H54 (cell line): ENCODE results near the gene PLCG2.
"Not testable (repeated sequence)": the region's sequence is repeated elsewhere in the genome, so short reads cannot be mapped to it uniquely, and the experiment has no call there.

Experiments used
- DNase-seq: peaks from one replicate; pipeline ENCODE4 v3.0.0; 2011; ENCODE audit warnings: low spot score, mixed read lengths; ENCODE audit not compliant: insufficient read length
- FAIRE-seq: peaks from 3 replicates; lab custom pipeline; 2011; peaks lifted over from hg19 to GRCh38; lab: Jason Lieb, UNC
- POLR2A ChIP-seq: IDR thresholded peaks from 2 replicates; pipeline ENCODE4 v1.6.1; 2011; ENCODE audit warnings: low read depth, mild to moderate bottlenecking, low read length

Gene PLCG2

GRCh38 chr16:81790830-81791435 is 11.8 kb downstream of the PLCG2 start:
- DNase-seq (no peak), FAIRE-seq (no peak)
- TF ChIP-seq POLR2A, result no peak

DNA sequence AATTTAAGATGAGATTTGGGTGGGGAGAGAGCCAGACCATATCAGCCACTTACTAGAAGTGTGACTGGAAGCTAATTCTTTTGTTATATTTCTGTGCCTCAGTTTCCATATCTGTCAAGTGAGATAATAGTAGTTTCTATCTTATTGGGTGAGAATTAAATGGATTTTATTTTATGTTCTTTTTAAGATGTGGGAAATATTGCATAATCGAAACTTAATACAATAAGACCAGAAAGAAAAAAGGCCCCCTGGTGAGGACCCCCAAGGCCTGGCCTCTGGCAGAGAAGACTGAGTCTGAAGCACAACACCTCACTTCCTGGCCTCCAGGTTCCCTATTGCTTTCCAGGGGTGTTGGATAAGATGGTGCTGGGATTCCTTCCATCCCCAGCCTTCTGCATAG is 13.7 kb downstream of the PLCG2 start:
- DNase-seq (no peak), FAIRE-seq (no peak)

GRCh38 chr16:81795193-81795592 is 16.1 kb downstream of the PLCG2 start:
- DNase-seq (no peak), FAIRE-seq (no peak)
- no peak for TF ChIP-seq POLR2A

More for the DNA sequence above, 13.7 kb downstream of the PLCG2 start:
- TF ChIP-seq POLR2A, result no peak

DNA sequence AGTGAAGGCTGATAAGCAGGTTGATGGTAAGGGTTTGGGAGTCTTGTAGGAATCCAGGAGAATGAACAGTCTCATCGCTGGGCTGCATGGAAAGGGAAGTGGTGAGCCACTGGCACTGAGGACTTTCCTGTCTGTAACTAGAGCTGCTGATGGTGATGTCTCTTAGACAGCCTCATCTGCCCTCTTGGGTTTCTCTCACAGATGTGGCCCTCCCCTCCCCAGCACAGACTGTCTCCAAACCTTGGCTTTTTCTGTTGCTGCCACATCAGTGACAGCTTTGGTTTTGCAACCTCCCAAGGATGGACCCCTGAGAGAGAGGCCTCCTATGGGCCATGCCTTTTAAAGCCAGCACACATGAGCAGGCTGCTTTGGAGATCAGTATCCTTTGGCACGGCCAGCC is 16.9 kb downstream of the PLCG2 start:
- FAIRE-seq (no peak), DNase-seq (no peak)
- no peak for TF ChIP-seq POLR2A

GRCh38 chr16:81796583-81797346 is 17.7 kb downstream of the PLCG2 start:
- DNase-seq (no peak), FAIRE-seq (no peak)
- no peak for TF ChIP-seq POLR2A

GRCh38 chr16:81797443-81797842 is 18.4 kb downstream of the PLCG2 start:
- no peak for TF ChIP-seq POLR2A
- FAIRE-seq, result no peak
- DNase-seq, result no peak

DNA sequence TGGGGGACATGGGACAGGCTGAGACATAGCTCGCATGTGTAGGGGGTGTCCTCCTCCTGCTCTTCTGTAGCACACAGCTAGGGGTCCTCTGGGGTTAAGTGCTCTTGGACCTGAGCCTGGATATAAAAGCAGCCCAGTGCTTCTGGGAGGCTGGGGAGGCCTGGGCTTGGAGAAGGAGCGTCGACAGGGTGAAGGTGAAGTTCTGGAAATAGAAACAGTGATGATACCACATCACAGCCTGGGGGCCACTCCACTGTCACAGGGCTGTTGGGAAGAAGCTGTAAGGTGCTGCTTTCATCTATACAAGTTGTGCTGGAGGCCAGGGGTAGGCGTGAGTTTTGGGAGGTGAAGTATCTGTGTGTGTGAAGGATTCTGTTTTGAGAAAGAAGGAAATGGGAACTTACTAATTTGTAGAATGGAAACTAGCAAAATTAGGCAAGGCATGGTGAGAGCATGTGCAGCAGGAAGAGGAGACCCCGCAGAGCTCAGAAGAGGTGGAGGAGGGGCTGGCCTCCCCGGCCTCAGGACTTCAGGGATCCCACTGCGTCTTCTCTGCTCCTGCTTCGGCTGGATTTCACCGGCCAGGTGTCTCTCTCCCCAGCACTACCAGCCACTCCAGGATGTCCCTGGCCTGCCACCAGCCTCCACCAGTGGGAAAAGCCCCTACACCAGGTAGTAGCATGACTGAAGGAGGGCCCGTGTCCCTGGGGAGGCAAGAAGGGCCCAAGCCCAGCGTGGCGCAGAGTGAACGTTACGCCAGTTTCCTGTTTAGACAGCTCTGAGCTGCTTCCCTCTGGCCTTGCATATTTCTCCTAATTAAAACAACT is 19.4 kb downstream of the PLCG2 start:
- no peak for TF ChIP-seq POLR2A
- no peak for DNase-seq
- FAIRE-seq, result no peak

DNA sequence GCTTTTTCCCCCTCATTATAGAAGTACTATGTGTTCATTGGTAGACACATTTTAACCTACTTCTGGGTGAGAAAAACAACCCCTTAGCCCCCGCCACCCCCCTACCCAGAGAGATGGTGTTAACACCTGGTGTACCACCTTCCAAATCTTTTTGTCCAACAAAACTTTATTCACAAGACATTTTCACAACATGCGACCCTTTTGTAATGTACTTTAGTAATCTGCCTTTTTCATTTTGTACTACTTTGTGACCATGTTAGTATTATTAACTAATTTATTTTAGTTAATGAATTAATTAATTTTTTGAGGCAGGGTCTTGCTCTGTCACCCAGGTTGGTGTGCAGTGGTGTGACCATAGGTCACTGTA is 20.0 kb downstream of the PLCG2 start:
- no peak for TF ChIP-seq POLR2A
- FAIRE-seq (no peak), DNase-seq (no peak)

- DNase-seq, FAIRE-seq: not testable (repeated sequence)
These were observed 22.6 kb downstream of the PLCG2 start for GRCh38 chr16:81801724-81802123.

DNA sequence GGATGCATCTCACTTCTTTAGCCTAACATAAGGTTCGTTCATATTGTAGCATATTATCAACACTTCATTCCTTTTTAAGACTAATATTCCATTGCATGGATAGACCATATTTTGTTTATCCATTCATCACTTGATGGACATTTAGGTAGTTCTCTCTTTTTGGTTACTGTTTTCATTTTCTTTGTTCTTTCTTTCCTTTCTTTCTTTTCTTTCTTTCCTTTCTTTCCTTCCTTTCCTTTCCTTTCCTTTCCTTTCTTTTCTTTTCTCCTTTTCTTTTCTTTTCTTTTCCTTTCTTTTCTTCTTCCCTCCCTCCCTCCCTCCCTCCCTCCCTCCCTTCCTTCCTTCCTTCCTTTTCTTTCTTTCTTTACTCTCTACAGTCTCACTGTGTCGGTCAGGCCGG is 24.2 kb downstream of the PLCG2 start:
- no peak for TF ChIP-seq POLR2A
- no peak for FAIRE-seq

DNA sequence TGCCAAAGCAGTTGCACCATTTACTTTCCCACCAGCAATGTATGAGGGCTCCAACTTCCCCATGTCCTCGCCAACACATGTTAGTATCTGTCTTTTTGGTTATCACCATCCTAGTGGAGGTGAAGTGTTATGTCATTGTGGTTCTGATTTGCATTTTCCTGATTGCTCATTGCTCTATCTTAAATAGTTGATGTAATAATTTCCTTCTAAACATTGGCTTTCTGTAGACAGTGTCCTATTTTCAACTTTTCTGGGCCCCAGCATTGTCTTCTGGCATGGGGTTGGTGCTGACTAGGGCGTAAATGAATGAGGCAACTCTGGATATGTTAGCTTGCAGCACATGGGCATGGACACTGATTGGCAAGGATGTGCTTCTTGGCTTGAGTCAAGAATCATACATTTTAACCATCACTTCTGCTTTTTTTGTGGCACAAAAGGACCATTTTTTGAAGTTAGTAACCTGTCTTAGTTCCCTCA is 25.1 kb downstream of the PLCG2 start:
- DNase-seq (no peak), FAIRE-seq (no peak)
- TF ChIP-seq POLR2A, result no peak

More for the DNA sequence above, 24.2 kb downstream of the PLCG2 start:
- no peak for DNase-seq

- DNase-seq (no peak), FAIRE-seq (no peak)
- no peak for TF ChIP-seq POLR2A
These were observed 27.6 kb downstream of the PLCG2 start for GRCh38 chr16:81806696-81807095.

GRCh38 chr16:81807767-81808358 is 28.8 kb downstream of the PLCG2 start:
- DNase-seq (no peak), FAIRE-seq (no peak)
- TF ChIP-seq POLR2A, result no peak
